Measurements from ENCODE around the gene MPPE1.
A peak's percentile ranks its signal among the peaks of the same experiment; 100 is the strongest.

Gene MPPE1

GRCh38 chr18:11906926-11907874 is 917 bp downstream of the MPPE1 start:
- in situ Hi-C loops (cut with HindIII; ENCODE audit: low sequenced_read_pairs) = no loop called here
- no peak for DNase-seq (ENCODE audit: low read depth)
- TF ChIP-seq CTCF (IDR thresholded peaks at IDR 0.05; ENCODE audit: low read depth, low read length, missing control alignments) = no peak
- H3K4me3 ChIP-seq (ENCODE audit: low read depth, low read length) = peak overlapping the region; percentile 75

GRCh38 chr18:11906176-11906575 is 1.9 kb downstream of the MPPE1 start:
- DNase-seq (ENCODE audit: low read depth) = no peak
- no peak for TF ChIP-seq CTCF (IDR thresholded peaks at IDR 0.05; ENCODE audit: low read depth, low read length, missing control alignments)
- no peak overlapping the region for H3K4me3 ChIP-seq (ENCODE audit: low read depth, low read length)
- in situ Hi-C loops (cut with HindIII; ENCODE audit: low sequenced_read_pairs) = no loop called here

- no peak for DNase-seq (ENCODE audit: low read depth)
- TF ChIP-seq CTCF (IDR thresholded peaks at IDR 0.05; ENCODE audit: low read depth, low read length, missing control alignments) = no peak
- no peak overlapping the region for H3K4me3 ChIP-seq (ENCODE audit: low read depth, low read length)
- in situ Hi-C loops (cut with HindIII; ENCODE audit: low sequenced_read_pairs) = no loop called here
Observed at GRCh38 chr18:11905613-11906012, 2.5 kb downstream of the MPPE1 start.

GRCh38 chr18:11902522-11903292 is 5.4 kb downstream of the MPPE1 start:
- in situ Hi-C loops (cut with HindIII; ENCODE audit: low sequenced_read_pairs) = no loop called here
- no peak overlapping the region for H3K4me3 ChIP-seq (ENCODE audit: low read depth, low read length)
- no peak for TF ChIP-seq CTCF (IDR thresholded peaks at IDR 0.05; ENCODE audit: low read depth, low read length, missing control alignments)
- no peak for DNase-seq (ENCODE audit: low read depth)

GRCh38 chr18:11901826-11902438 is 6.2 kb downstream of the MPPE1 start:
- in situ Hi-C loops (cut with HindIII; ENCODE audit: low sequenced_read_pairs) = no loop called here
- no peak for DNase-seq (ENCODE audit: low read depth)
- TF ChIP-seq CTCF (IDR thresholded peaks at IDR 0.05; ENCODE audit: low read depth, low read length, missing control alignments) = no peak

GRCh38 chr18:11899063-11899462 is 9.1 kb downstream of the MPPE1 start:
- in situ Hi-C loops (cut with HindIII; ENCODE audit: low sequenced_read_pairs) = no loop called here
- no peak for TF ChIP-seq CTCF (IDR thresholded peaks at IDR 0.05; ENCODE audit: low read depth, low read length, missing control alignments)
- H3K4me3 ChIP-seq (ENCODE audit: low read depth, low read length) = no peak overlapping the region
- no peak for DNase-seq (ENCODE audit: low read depth)

More at GRCh38 chr18:11901826-11902438, 6.2 kb downstream of the MPPE1 start:
- H3K4me3 ChIP-seq (ENCODE audit: low read depth, low read length) = no peak overlapping the region

Measured in astrocyte of the cerebellum (primary cell).